Astrocyte of the cerebellum (primary cell): ENCODE data around the gene TAMALIN.

ENCODE experiments used
- DNase-seq: peaks from one replicate; pipeline ENCODE4 v3.0.0-alpha.2; 2011; ENCODE audit warnings: low read depth
- H3K4me3 ChIP-seq: 2 replicates; pipeline ENCODE4 v1.5.1; 2011; ENCODE audit warnings: mild to moderate bottlenecking, low read depth, low read length, moderate library complexity
- CTCF ChIP-seq: IDR thresholded peaks from 2 replicates; pipeline ENCODE4 v1.5.1; 2012; ENCODE audit warnings: low read length, low read depth, moderate library complexity, mild to moderate bottlenecking; ENCODE audit errors: missing control alignments
- in situ Hi-C: cut with HindIII; loops from 2 replicates; pipeline ENCODE4 v1.10.0; 2017; ENCODE audit warnings: low sequenced_read_pairs

The TAMALIN gene

GRCh38 chr12:51962737-51963136 lies 44.0 kb upstream of the TAMALIN start:
- no peak for TF ChIP-seq CTCF

GRCh38 chr12:51963477-51963876 lies 43.3 kb upstream of the TAMALIN start:
- in situ Hi-C loops = no loop called here
- H3K4me3 ChIP-seq = no peak overlapping the region
- TF ChIP-seq CTCF = no peak
- DNase-seq = no peak

More at GRCh38 chr12:51962737-51963136, 44.0 kb upstream of the TAMALIN start:
- DNase-seq = no peak
- in situ Hi-C loops = no loop called here
- H3K4me3 ChIP-seq = no peak overlapping the region

GRCh38 chr12:51969643-51970042 lies 37.1 kb upstream of the TAMALIN start:
- H3K4me3 ChIP-seq = no peak overlapping the region
- no peak for DNase-seq
- TF ChIP-seq CTCF = no peak
- in situ Hi-C loops = loop anchor here (5.0 kb wide), 1 partner anchor 82 kb away; the partner anchor contains the start of gene ANKRD33

GRCh38 chr12:51970904-51971646 lies 35.7 kb upstream of the TAMALIN start:
- TF ChIP-seq CTCF = peak; percentile 95
- in situ Hi-C loops = no loop called here
- no peak overlapping the region for H3K4me3 ChIP-seq
- peak; percentile 34 for DNase-seq

GRCh38 chr12:51971679-51972421 lies 34.9 kb upstream of the TAMALIN start:
- DNase-seq = no peak
- TF ChIP-seq CTCF = no peak
- no peak overlapping the region for H3K4me3 ChIP-seq
- in situ Hi-C loops = no loop called here

GRCh38 chr12:51972422-51972812 lies 34.3 kb upstream of the TAMALIN start:
- TF ChIP-seq CTCF = no peak
- no peak overlapping the region for H3K4me3 ChIP-seq
- in situ Hi-C loops = no loop called here
- DNase-seq = no peak
